GM18505 (cell line): ENCODE results near the gene KCNIP3.

ENCODE experiments used
- ATAC-seq: cut with Tn5 transposase; IDR thresholded peaks from one replicate; pipeline ENCODE4 v1.9.1; 2021; ENCODE audit not compliant: unreplicated experiment
- POLR2A ChIP-seq: IDR thresholded peaks from 4 replicates; pipeline ENCODE4 v1.6.1; 2011; ENCODE audit warnings: borderline replicate concordance; ENCODE audit not compliant: insufficient read depth, insufficient read length; ENCODE audit errors: extremely low read depth

Gene KCNIP3

GRCh38 chr2:95308426-95308990 is 11.4 kb downstream of the KCNIP3 start:
- ATAC-seq, result no peak
- TF ChIP-seq POLR2A, result no peak

- ATAC-seq, result no peak
- no peak for TF ChIP-seq POLR2A
Observed at GRCh38 chr2:95309599-95309998, 12.5 kb downstream of the KCNIP3 start.

GRCh38 chr2:95310216-95310615 is 13.1 kb downstream of the KCNIP3 start:
- no peak for TF ChIP-seq POLR2A
- no peak for ATAC-seq

- TF ChIP-seq POLR2A, result no peak
- ATAC-seq, result no peak
Observed at GRCh38 chr2:95310651-95311050, 13.5 kb downstream of the KCNIP3 start.

GRCh38 chr2:95311815-95312542 is 14.8 kb downstream of the KCNIP3 start:
- no peak for ATAC-seq
- TF ChIP-seq POLR2A, result no peak

- TF ChIP-seq POLR2A, result no peak
- ATAC-seq, result no peak
Observed at GRCh38 chr2:95312543-95313201, 15.5 kb downstream of the KCNIP3 start.

GRCh38 chr2:95313296-95314131 is 16.4 kb downstream of the KCNIP3 start:
- no peak for TF ChIP-seq POLR2A
- ATAC-seq, result no peak

GRCh38 chr2:95314598-95314963 is 17.4 kb downstream of the KCNIP3 start:
- TF ChIP-seq POLR2A, result no peak
- no peak for ATAC-seq

- no peak for ATAC-seq
Observed at GRCh38 chr2:95314964-95315611, 17.9 kb downstream of the KCNIP3 start.

GRCh38 chr2:95315801-95316411 is 18.8 kb downstream of the KCNIP3 start:
- ATAC-seq, result no peak
- no peak for TF ChIP-seq POLR2A

More at GRCh38 chr2:95314964-95315611, 17.9 kb downstream of the KCNIP3 start:
- no peak for TF ChIP-seq POLR2A

GRCh38 chr2:95316466-95317122 is 19.4 kb downstream of the KCNIP3 start:
- TF ChIP-seq POLR2A, result no peak
- ATAC-seq, result no peak

- TF ChIP-seq POLR2A, result no peak
- ATAC-seq, result no peak
Observed at GRCh38 chr2:95317123-95317500, 20.0 kb downstream of the KCNIP3 start.

- no peak for TF ChIP-seq POLR2A
- no peak for ATAC-seq
Observed at GRCh38 chr2:95317665-95318425, 20.7 kb downstream of the KCNIP3 start.
